NCI-H2171 (cell line): ENCODE measurements around the gene FOLR2.
"Not testable (repeated sequence)": the region's sequence is repeated elsewhere in the genome, so short reads cannot be mapped to it uniquely, and the experiment has no call there.

ENCODE experiments used
- DNase-seq: peaks from one replicate; lab custom pipeline; 2025; lab: John Stamatoyannopoulos, UW

FOLR2 gene

DNA sequence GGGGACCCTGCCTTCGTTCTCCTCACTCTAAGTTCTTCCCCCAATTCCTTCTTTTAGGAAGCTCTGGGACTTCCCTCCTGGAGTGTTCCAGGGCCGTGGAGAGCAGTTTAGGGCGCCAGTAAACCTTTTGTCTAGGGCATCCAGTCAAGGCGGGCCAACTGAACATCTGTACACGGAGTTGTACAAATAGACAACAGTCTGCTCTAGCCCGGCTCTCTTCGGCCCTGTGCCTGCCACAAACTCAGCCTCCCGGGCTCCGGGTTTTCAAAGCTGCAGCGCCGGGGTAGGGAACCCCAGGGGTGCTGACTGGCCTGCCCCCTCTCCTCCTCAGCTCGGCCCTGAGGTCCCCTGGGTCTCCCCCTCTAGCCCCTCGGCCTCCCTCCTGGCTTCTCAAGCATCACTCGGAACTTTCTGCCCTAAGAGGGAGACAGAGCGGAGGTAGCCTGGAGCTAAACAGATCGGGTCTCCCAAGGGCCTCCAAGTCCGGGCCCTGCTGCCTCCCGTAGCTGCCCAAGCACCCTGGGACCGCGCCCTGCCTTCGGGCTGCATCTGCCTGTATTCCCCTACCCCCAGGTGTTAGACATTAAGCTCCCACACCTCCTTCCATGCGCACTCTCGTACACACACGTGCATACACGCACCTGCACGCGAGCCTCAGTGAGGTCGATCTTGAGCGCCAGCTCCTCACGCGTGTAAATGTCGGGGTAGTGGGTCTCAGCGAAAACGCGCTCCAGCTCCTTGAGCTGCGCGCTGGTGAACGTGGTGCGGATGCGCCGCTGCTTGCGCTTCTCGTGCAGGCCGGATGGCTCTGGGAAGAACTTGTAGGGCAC is 24.1 kb downstream of the FOLR2 start:
- DNase-seq, result no peak

DNA sequence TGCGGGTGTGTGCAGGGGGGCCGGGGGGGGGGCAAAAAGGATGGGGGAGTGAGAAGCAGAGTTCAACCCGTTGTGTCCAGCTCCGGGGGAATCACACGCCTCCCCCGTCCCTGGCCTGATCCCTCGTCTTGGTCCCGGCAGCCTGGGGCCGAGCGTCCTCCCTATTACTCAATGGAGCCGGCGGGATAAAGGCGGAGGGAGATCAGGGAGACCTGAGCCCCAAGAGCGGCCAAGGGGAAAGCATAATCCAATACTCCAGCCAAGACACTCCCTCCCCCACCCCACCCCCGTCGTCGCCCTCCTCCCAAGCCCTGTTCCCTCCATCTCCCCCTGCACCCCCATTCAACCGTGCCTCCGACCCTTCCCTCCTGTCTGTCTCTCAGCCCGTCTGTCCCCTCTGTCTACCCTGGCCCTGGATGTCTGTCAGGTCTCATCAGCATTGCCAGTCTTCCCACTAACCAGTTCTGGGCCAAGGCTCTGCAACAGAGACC is 24.7 kb downstream of the FOLR2 start:
- no peak for DNase-seq

DNA sequence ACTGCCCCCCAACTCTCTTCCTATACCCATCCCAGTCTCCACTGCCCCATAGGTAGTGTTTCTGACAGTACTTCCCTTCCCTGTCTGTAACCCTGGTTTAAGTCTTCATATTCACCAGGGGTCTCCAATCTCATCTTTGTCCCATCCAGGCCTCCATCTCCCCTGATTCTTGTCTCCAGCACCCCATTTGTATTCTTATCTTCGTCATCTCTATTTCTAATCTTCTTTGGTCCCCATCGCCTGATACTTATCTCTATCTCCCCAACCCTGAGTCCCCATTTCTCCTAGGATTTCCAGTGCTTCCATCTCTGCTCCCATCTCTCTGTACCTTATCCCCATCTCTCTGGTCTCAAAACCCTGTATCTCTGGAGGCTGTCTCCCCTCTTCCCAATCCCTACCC is 25.5 kb downstream of the FOLR2 start:
- DNase-seq, result no peak

DNA sequence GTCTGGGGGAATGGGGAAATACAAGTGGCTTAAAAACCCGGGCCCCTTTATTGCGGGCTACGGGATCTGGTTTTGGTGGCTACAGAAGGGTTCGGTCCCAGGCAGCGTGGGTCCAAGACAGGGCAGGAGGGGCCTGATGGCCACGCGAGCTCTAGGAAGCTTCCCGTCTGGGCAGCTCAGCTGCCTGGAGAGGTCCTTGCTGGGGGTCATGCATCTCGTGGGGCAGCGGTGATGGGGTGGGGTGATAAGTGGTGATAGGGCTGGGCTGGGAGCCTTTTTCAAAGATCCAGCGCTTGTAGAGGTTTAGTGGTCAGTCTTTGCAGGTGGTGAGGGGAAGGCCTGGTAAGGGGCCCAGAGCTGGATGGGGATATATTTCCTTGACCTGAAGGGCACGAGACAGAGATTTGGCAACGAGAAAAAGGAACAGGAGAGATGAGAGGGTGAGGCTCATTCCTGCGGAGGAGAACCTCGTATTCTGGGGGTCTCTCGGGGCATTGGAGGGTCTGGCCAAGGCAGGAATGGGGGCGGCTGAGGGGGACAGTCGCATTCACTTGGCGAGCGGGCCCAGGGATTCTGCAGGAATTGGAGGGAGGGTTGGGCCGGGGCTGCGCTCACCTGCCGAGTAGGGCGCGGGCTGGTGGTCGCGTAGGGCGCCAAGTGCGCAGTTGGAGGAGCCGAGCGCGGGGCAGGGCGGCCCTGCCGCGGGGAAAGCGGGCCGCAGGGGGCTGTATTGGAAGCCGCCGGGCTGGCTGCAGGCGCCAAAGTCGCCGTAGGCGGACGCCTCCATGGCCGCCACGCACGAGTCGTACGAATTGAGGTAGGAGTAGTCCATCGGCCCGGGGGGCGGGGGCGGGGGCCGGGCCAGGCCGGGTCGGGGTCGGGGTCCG is 26.8 kb downstream of the FOLR2 start:
- DNase-seq, result no peak

DNA sequence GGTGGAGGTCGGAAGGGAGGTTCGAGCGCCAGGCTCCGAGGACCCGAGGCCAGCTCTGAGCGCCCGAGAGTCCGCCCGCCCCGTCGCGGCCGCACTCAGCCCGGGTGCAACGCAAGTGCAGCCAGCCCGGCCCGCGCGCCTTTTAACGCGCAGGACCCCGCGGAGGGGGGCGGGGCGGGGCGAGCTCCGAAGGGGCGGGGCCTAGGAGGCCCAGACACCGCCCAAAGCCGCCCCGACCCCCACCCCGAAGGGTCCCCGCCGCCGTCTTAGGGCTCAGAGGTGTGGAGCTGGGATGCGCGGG is 27.4 kb downstream of the FOLR2 start, which contains the start of gene PHOX2A:
TSS of gene PHOX2A (minus strand) at position 117 of the 301 bp plus-strand sequence. CDS start 172 bp downstream, outside the sequence.
- DNase-seq, result no peak

DNA sequence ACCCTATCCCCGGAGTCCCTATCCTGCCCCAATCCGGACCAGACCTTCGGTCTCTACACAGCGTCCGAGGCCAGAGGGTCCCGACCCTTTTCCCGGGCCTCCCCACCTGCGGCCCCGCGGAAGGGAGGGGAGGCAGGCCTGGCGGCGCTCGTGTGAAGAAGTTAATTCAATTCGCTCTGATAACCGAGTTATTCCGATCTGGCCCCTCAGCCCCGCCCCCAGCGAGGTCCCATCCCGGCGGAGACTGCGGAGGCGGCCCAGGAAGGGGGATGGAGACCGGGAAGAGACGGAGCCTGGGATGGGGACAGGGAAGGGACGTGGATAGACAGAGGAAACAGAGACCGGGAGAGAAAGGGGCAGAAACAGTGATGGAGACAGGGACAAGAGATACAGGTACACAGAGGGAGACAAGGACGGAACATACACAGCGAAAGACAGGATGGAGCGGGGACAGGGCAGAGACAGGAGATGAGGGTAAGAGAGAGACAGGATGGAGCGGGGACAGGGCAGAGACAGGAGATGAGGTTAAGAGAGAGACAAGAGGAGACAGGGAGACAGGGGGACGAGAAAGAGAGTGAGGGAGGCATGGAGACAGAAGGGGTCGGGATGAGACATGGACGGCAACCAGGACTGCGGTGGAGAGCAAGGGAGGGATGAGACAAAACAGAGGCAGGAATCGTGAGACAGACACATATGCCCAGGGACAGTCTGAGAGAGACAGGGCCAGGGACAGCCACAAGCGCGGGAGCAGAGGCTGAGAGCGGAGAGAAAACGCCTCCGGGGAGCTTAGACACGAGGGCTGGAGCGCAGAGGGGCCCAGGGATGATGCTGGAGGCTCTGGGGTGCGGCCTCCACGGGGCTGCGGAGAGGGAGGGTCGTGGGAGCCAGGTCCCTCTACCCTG is 28.0 kb downstream of the FOLR2 start:
- DNase-seq, result no peak

DNA sequence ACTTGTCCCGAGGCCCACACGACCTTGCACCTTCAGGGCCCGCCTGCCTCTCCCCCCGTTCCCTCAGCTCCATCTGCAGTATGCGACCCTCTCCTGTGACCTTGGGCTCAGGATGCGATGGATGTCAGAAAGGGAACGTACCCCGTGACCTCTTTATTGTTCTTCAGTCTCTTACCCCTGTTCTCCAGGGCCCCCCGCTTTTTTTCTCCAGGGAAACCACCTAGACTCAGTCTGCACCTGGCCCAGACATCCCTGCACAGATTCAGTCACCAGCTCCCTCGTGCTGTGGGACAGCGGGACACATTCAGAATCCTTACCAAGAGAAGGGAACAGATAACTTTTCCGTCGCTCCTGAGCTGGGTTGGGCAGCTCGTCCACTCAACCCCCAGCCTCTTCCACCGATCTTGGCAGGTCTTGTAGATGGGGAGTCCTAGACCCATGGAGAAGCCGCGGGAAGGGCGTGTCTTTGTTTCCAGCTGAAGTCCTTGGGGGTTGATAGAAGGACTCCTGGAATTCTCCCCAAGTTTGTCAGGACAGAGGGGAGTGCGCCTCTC is 28.7 kb downstream of the FOLR2 start:
- no peak for DNase-seq

DNA sequence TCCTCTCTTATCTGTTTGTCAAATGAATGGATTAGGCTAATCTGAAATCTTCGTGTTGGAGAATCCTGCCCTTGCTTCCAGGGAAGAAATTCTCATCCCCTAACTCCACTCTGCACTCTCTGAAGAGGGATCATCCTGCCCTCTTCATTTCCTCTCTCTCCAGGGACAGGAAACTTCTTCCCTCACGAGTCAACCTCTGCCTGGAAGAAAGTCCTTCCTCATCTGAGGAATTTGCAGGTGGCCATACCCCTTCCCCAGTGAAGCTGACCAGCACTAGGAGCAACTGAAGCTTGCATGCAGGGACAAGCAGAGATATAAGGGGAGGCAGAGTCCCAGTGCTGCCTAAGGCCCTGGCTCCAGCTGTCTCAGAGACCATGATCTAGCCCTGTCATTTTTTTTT is 31.0 kb downstream of the FOLR2 start:
- no peak for DNase-seq

DNA sequence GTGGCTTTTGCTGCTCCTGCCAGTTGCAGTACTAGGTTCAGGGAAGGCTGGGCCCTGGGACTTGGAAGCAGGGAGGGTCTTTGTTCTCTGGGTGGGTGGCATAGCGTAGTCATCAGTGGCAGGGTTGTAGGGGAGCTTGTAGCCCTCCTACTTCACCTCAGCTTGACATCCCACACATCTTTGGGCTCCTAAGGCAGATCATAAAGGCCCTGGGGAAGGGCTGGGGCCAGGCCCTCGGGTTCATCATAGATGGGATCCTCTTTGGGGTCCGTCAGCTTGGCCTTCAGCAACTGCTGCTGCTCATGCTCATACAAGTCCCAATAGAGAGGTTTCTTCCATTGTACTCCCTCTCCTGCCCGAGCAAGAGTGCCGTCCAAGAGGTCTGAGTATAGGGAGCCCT is 33.4 kb downstream of the FOLR2 start:
- no peak for DNase-seq

DNA sequence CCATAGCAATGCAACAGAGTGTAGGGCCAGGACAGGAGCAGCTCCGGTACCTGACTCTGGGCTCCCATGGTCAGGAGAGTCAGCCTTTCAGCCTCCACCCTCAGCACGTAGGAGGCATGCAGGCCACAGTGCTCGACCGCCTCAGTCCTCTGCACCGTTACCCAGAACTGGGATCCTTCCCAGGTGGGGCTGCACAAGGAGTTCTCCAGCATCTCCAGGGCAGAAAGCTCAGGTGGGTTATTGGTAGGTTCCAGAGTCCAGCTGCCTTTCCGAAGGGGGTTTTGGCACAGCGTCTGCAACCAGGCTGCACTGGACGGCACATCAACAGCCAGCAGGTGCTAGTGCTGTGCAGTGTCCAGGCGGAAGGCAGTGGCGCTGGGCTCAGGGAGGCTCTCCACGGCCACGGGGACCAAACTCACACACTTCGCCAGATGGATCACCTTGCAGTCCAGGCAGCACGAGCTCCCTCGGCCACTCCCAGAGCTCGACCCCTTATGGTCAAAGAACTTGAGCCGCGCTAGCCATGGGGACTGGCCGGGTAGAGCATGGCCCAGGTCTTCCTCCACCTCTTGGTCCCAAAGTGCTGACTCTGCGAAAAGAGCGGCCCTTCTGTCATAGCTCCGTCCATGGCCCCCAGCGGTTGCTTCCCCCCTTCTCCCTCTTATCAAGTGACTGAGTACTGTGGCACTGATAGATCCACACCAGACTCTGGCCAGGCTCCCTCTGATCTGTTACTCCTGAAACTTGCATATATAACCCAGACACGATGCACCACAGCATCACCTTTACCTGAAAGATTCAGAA is 34.3 kb downstream of the FOLR2 start:
- no peak for DNase-seq

DNA sequence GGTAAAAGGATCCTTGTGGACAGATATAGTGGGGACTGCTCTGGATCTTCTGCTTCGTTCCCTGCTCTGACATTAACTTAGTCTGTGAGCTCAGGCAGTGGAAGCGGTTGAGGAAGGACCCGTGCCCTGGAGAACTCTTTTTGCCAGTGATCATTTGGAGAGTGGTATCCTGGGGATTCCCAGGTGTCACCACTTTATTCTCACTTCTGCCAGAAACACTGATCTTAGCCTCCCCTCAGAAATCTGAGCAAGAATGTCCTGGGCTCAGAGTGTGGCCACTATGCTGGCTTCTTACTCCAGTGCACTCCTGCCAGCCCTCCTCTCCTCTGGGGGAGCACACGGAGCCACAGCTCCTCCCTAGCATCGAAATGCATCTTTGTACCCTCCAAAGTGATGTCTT is 35.0 kb downstream of the FOLR2 start:
- DNase-seq, result no peak

DNA sequence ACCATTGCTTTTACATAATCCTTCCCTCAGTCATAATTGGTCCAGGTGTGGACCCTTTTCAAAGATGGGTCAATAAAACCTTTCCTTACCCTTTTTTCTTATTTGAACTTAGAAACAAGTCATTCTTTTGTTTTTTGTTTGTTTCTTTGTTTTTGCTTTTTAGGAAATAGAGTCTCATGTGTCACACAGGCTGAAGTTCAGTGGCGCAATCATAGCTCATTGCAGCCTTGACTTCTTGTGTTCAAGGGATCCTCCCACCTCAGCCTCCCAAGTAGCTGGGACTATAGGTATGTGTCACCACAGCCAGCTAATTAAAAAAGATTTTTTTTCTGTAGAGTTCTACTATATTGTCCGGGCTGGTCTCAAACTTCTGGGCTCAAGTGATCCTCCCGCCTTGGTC is 36.8 kb downstream of the FOLR2 start:
- no peak for DNase-seq

DNA sequence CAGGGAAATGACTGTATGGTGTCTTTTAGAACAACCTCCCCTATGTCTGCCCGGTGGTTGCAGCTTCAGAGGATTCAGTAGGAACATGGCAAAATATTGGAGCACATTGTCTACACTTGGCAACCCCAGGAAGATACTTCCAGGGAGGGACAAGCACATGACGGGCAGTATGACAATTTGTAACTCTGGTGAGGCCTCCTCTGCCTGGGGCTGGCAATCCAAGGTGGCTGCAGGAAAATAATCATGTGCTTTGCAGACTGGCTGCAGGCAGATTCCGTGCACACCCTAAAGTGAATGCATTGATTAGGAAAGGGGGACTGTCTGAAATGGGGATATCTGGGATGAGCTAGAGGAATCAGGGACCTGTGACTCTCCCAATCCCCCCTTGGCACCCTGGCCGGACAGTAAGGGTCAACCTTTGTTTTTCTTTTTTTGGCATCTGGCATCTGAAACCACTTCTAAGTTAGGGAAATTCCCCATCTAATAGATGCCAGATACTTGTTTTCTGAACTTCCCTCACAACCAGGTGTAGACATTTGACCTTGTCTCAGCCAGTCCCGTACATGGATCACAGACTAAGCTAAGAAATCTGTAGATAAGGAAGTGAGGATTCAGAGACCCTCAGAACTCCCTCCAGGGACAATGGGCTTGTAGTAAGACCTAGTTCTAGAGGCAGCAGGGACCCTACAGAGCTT is 37.9 kb downstream of the FOLR2 start:
- no peak for DNase-seq

DNA sequence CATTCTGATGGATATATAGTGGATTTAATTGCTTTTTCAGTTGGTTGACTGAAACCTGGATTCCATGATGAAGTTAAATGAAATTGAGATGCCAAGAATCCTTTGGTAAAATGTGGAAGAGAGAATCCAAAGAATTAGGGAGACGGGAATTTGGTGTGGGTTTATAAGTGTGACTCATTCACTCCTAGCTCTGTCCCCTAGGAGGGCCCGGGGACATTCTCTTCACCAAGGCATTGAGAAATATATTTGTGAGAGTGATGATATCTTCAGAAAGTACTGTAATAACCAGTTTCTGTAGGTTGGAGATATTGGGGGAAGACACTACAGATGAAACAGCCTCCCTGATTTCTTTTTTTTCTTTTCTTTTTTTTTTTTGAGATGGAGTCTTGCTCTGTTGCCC is 41.0 kb downstream of the FOLR2 start:
- no peak for DNase-seq

DNA sequence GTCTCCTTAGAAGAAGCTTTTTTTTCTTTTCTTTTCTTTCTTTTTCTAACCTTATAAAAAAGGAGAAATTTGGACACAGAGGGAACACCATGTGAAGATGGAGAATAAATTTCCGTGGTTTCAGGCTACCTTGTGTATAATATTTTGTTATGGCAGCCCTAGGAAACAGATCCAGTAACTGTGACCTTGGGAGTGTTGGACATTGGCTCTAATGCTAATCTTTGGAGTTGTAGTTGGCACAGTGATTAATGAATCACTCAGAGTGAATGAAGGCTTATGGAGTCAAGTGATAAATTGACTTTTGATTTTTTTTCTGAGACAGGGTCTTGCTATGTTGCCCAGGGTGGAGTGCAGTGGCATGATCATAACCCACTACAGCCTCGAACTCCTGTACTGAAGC is 42.9 kb downstream of the FOLR2 start:
- no peak for DNase-seq

DNA sequence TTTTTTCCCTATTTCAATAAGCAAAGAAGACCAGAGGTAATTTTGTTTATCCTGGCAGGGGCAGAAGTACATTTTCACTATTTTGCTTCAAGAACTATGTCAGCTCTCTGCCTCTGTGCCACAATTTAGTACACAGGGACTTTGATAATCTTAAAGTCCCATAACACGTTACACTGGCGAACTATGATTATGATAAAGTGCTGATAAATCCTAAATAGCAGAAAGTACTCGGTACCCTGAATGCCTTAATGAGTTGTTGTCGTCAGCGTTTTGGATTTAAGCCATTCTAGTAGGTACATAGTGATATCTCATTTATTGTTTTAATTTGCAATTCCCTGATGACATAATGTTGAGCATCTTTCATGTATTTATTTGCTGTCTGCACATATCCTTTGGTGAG is 44.0 kb downstream of the FOLR2 start:
- no peak for DNase-seq

DNA sequence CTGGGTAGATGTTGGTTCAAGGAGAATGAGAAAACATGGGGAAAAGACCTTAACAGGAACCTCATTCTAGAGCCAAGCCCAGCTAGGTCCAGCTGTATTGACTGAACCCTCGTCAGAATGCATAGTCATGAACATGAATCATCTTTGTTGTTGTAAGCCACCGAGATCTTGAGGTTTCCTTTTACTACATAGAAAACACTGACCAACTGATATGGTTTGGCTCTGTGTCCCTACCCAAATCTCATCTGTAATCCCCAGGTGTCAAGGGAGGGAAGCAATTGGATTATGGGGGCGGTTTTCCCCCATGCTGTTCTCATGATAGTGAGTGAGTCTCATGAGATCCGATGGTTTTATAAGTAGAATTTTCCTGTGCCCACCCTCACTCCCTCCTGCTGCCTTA is 46.8 kb downstream of the FOLR2 start:
- DNase-seq, result no peak

DNA sequence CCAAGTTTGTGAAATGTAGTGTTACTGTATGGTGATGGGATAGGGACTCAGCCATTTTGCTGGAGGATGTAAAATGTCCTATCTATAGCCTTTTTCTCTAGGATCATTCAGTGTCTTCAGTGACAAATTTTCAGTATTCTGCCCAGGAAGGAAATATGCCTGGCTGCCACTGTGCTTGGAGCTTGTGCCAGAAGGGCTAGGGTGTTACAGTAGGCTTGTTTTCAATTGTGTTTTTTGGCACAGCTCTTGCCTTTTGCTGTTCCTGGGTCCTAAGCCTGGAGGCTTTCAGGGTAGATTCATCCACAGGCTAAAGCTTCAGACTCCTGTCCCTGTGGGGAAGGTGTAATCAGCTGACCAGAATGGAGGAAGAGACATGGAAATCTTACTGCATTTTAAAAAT is 49.4 kb downstream of the FOLR2 start:
- DNase-seq, result no peak

DNA sequence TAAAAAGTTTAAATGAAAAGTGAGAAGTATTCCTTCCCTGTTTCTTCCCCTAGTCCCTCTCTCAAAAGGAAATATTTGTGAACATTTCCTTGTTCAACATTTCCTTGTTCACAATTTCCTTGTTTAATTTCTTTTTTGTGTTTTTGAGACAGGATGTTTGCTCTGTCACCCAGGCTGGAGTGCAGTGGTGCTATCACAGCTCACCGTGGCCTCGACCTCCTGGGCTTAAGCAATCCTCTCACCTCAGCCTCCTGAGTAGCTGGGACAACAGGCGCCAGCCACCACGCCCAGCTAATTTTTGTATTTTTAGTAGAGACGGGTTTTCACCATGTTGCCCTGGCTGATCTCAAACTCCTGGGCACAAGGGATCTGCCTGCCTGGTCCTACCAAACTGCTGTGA is 50.4 kb downstream of the FOLR2 start:
- DNase-seq, result not testable (repeated sequence)

DNA sequence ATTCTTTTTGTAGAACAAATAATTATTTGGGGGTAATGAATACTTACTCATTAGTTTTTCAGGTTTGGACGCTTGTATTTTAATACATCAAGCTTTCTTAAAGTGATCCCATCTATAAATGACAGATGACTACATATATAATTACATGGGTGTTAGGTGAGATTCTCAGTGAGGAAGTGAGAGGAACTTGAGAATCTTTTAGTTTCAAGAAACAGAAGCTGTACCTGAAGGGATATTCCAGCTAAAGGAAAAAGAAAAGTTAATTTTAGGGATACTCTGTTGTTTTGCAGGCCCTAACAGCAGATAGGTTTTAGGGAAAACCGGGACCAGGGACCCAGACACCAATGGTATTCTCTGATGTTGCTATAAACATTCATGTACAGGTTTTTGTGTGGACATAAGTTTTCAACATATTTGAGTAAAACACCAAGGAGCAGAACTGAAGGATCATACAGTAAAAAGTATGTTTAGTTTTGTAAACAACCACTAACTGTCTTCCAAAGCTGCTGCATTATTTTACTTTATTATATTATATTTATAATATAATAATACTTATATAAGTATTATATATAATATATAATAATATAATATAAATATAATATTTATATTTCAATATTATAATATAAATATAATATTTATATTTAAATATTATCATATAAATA is 51.5 kb downstream of the FOLR2 start:
- DNase-seq, result no peak
